IMR-90 (cell line): ENCODE results near the gene ERMAP. TPM values are rescaled to one million over a fixed set of nuclear protein-coding genes. Genes with fewer than 3 reads are reported as not detected.

ENCODE experiments used
- ATAC-seq: fragments of 200-7000 bp; cut with Tn5 transposase; 2 replicates; pipeline ENCODE4 v1.9.1; 2020; ENCODE audit warnings: low read depth, mild to moderate bottlenecking, moderate library complexity
- Bru-seq: library from RNA; stranded (reverse); fragments of 400-500 nt; gene quantifications from one replicate; lab custom pipeline; 2021; lab: Mats Ljungman, UMichigan
- BruChase-seq, 2 experiments: library from RNA; stranded (reverse); fragments of 400-500 nt; gene quantifications; one replicate each; lab custom pipeline; 2021; lab: Mats Ljungman, UMichigan
- BruUV-seq: library from RNA; stranded (reverse); fragments of 400-500 nt; replicated peaks from 2 replicates; lab custom pipeline; 2021; lab: Mats Ljungman, UMichigan
- CTCF ChIA-PET: fragments of 300-600 bp; formaldehyde crosslinking; extraction: SDS; loops from one replicate; lab custom pipeline; 2021; ENCODE audit warnings: antibody characterized with exemption; lab: Yijun Ruan, JAX
- POLR2A ChIA-PET: fragments of 300-600 bp; sonication (Branson Sonifier 250); formaldehyde crosslinking; loops from one replicate; lab custom pipeline; 2022; ENCODE audit warnings: antibody characterized with exemption; ENCODE audit not compliant: unreplicated experiment; lab: Charles Lee
- DNase-seq: peaks from one replicate; pipeline ENCODE4 v3.0.0; 2013
- H2AFZ ChIP-seq: replicated peaks from 2 replicates; pipeline ENCODE3; 2013; ENCODE audit warnings: low read length, mild to moderate bottlenecking; ENCODE audit not compliant: poor library complexity
- H2AK5ac ChIP-seq: 2 replicates; pipeline ENCODE4 v1.6.1; 2013; ENCODE audit warnings: low read depth, low read length, inconsistent platforms
- H2AK9ac ChIP-seq: replicated peaks from 2 replicates; pipeline ENCODE3; 2013; ENCODE audit warnings: mild to moderate bottlenecking, low read depth, low read length, moderate library complexity; ENCODE audit not compliant: poor library complexity
- H2BK120ac ChIP-seq: 2 replicates; pipeline ENCODE4 v1.6.1; 2013; ENCODE audit warnings: low read depth, low read length, inconsistent platforms
- H2BK15ac ChIP-seq: 3 replicates; pipeline ENCODE4 v1.6.1; 2013; ENCODE audit warnings: low read depth, low read length, inconsistent platforms
- H2BK20ac ChIP-seq: 2 replicates; pipeline ENCODE4 v1.6.1; 2013; ENCODE audit warnings: low read depth, mild to moderate bottlenecking, inconsistent platforms, low read length, moderate library complexity
- H2BK5ac ChIP-seq: 2 replicates; pipeline ENCODE4 v1.6.1; 2013; ENCODE audit warnings: mild to moderate bottlenecking, low read depth, low read length, inconsistent platforms; ENCODE audit not compliant: poor library complexity, severe bottlenecking
- H3K14ac ChIP-seq: replicated peaks from 2 replicates; pipeline ENCODE4 v1.6.1; 2013; ENCODE audit warnings: low read depth, low read length, inconsistent platforms
- H3K18ac ChIP-seq: 2 replicates; pipeline ENCODE4 v1.6.1; 2013; ENCODE audit warnings: low read depth, low read length, control low read depth
- H3K23ac ChIP-seq: 2 replicates; pipeline ENCODE4 v1.6.1; 2013; ENCODE audit warnings: low read depth, low read length, inconsistent platforms
- H3K27ac ChIP-seq: 2 replicates; pipeline ENCODE4 v1.5.1; 2013; ENCODE audit warnings: mild to moderate bottlenecking, control low read depth, low read length; ENCODE audit not compliant: insufficient read depth
- H3K27me3 ChIP-seq: 2 replicates; pipeline ENCODE4 v1.6.1; 2013; ENCODE audit warnings: low read length; ENCODE audit not compliant: control insufficient read depth, insufficient read depth
- H3K36me3 ChIP-seq: 2 replicates; pipeline ENCODE4 v1.6.1; 2013; ENCODE audit warnings: low read length, mixed read lengths; ENCODE audit not compliant: control insufficient read depth, insufficient read depth
- H3K4ac ChIP-seq: 2 replicates; pipeline ENCODE4 v1.6.1; 2013; ENCODE audit warnings: low read depth, low read length, inconsistent platforms
- H3K4me1 ChIP-seq: 2 replicates; pipeline ENCODE4 v1.6.1; 2013; ENCODE audit warnings: low read length, mixed read lengths; ENCODE audit not compliant: control insufficient read depth, insufficient read depth
- H3K4me2 ChIP-seq: 2 replicates; pipeline ENCODE4 v1.6.1; 2013; ENCODE audit warnings: low read depth, mild to moderate bottlenecking, control low read depth, low read length, moderate library complexity
- H3K4me3 ChIP-seq: 2 replicates; pipeline ENCODE4 v1.5.1; 2013; ENCODE audit warnings: low read depth, mild to moderate bottlenecking, control low read depth, low read length, moderate library complexity; ENCODE audit not compliant: insufficient read depth
- H3K56ac ChIP-seq: 2 replicates; pipeline ENCODE4 v1.6.1; 2013; ENCODE audit warnings: low read length, inconsistent platforms; ENCODE audit not compliant: insufficient read depth; ENCODE audit errors: extremely low read depth
- H3K79me1 ChIP-seq, 2 experiments: 2 replicates each; pipeline ENCODE4 v1.6.1; 2013; ENCODE audit warnings: low read length in 2 of 2, inconsistent platforms in 1 of 2, low read depth in 1 of 2
- H3K9ac ChIP-seq: 2 replicates; pipeline ENCODE4 v1.6.1; 2013; ENCODE audit warnings: low read depth, low read length, control low read depth
- H3K9me1 ChIP-seq: 2 replicates; pipeline ENCODE4 v1.6.1; 2013; ENCODE audit warnings: low read length, inconsistent platforms; ENCODE audit not compliant: insufficient read depth
- H3K9me3 ChIP-seq: 2 replicates; pipeline ENCODE4 v1.6.1; 2013; ENCODE audit warnings: low read length; ENCODE audit not compliant: control insufficient read depth, insufficient read depth
- H4K20me1 ChIP-seq: 2 replicates; pipeline ENCODE4 v1.6.1; 2013; ENCODE audit warnings: low read length, inconsistent platforms; ENCODE audit not compliant: insufficient read depth
- H4K5ac ChIP-seq: 2 replicates; pipeline ENCODE4 v1.6.1; 2013; ENCODE audit warnings: mild to moderate bottlenecking, low read depth, low read length, control low read depth
- H4K8ac ChIP-seq, 2 experiments: 2 replicates each; pipeline ENCODE4 v1.6.1; 2013; ENCODE audit warnings: low read depth in 2 of 2, low read length in 2 of 2, control low read depth in 1 of 2, inconsistent platforms in 1 of 2
- H4K91ac ChIP-seq: 2 replicates; pipeline ENCODE4 v1.6.1; 2013; ENCODE audit warnings: low read depth, low read length, inconsistent platforms; ENCODE audit not compliant: insufficient read depth
- ELK1 ChIP-seq: fragments of 150-350 bp; IDR thresholded peaks from 2 replicates; pipeline ENCODE4 v1.6.1; 2016; ENCODE audit warnings: low read depth, mild to moderate bottlenecking, low read length, moderate library complexity, borderline replicate concordance
- FOS ChIP-seq: fragments of 150-350 bp; IDR thresholded peaks from 2 replicates; pipeline ENCODE4 v1.6.1; 2016; ENCODE audit warnings: low read depth, low read length
- MAZ ChIP-seq: IDR thresholded peaks from 2 replicates; pipeline ENCODE4 v1.6.1; 2012; ENCODE audit warnings: low read depth, mild to moderate bottlenecking, low read length, improper control_type of control experiment, moderate library complexity, borderline replicate concordance
- NFE2L2 ChIP-seq: fragments of 150-350 bp; IDR thresholded peaks from 2 replicates; pipeline ENCODE4 v1.6.1; 2016; ENCODE audit warnings: low read depth, mild to moderate bottlenecking, low read length
- POLR2A ChIP-seq: IDR thresholded peaks from 2 replicates; pipeline ENCODE4 v1.6.1; 2012; ENCODE audit warnings: mild to moderate bottlenecking, low read depth, low read length
- SMC3 ChIP-seq: fragments of 150-350 bp; IDR thresholded peaks from 2 replicates; pipeline ENCODE4 v1.6.1; 2016; ENCODE audit warnings: low read depth, mild to moderate bottlenecking, antibody characterized with exemption, low read length, moderate library complexity
- WGBS, 2 experiments: methylation state at CpG; one replicate each; pipeline versions ENCODE4 v1.1.5 to v1.1.7; 2013; ENCODE audit warnings: missing lambda C conversion rate in 2 of 2; ENCODE audit not compliant: insufficient read length in 1 of 2; ENCODE audit errors: extremely low coverage in 2 of 2; 5-methylcytosine and 5-hydroxymethylcytosine counted together
- dilution Hi-C: fragments of 300-500 bp; cut with HindIII; formaldehyde crosslinking; loops from one replicate; pipeline ENCODE4 v1.14.3; 2018; ENCODE audit warnings: low sequenced_read_pairs; ENCODE audit not compliant: unreplicated experiment
- in situ Hi-C: fragments of 300-500 bp; cut with MboI; formaldehyde crosslinking; loops from 3 replicates; pipeline ENCODE4 v1.14.3; 2019; ENCODE audit warnings: low sequenced_read_pairs, inconsistent platforms, mixed read lengths
- intact Hi-C: fragments of 100-400 bp; cut with micrococcal nuclease; formaldehyde crosslinking; loops from 2 replicates; pipeline ENCODE4 v1.10.0; 2022
- long read RNA-seq: library from polyadenylated mRNA; unstranded; transcript quantifications from one replicate; pipeline ENCODE4 v2.0.0, GENCODE V29; 2021; ENCODE audit not compliant: unreplicated experiment
- polyA plus RNA-seq, 3 experiments: library from polyadenylated mRNA; depleted of rRNA; stranded (reverse); fragments of >200 nt; gene quantifications; 2 replicates each; pipeline ENCODE4 v1.2.3, GENCODE V29; 2012; ENCODE audit warnings: low replicate concordance in 1 of 3
- total RNA-seq: library from RNA; depleted of rRNA; stranded (reverse); fragments of >200 nt; gene quantifications from 2 replicates; pipeline ENCODE4 v1.2.3, GENCODE V29; 2012; rRNA removed
- TF ChIP-seq, protein P1 (sequence below): fragments of 150-350 bp; IDR thresholded peaks from 2 replicates; pipeline ENCODE4 v1.6.1; 2017; ENCODE audit warnings: mild to moderate bottlenecking, antibody characterized with exemption, low read length, low read depth

Gene ERMAP, protein sequence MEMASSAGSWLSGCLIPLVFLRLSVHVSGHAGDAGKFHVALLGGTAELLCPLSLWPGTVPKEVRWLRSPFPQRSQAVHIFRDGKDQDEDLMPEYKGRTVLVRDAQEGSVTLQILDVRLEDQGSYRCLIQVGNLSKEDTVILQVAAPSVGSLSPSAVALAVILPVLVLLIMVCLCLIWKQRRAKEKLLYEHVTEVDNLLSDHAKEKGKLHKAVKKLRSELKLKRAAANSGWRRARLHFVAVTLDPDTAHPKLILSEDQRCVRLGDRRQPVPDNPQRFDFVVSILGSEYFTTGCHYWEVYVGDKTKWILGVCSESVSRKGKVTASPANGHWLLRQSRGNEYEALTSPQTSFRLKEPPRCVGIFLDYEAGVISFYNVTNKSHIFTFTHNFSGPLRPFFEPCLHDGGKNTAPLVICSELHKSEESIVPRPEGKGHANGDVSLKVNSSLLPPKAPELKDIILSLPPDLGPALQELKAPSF
- total RNA-seq: 5.0 and 5.6 TPM in 2 replicates
- 5.9 and 7.2 TPM in 2 replicates for polyA plus RNA-seq (2012; rRNA removed)
- polyA plus RNA-seq (2012; cell fraction: cytosol; rRNA removed): 3.4 and 3.6 TPM in 2 replicates
- 8.3 and 25.2 TPM in 2 replicates for polyA plus RNA-seq (2012; cell fraction: nucleus; rRNA removed; ENCODE audit: low replicate concordance)
- Bru-seq, nascent RNA: percentile 75 among the genes with signal in this experiment
- BruChase-seq, experiment 1, labeled RNA remaining after a 6-hour chase: percentile 84 among the genes with signal in this experiment
- BruChase-seq, experiment 2, labeled RNA remaining after a 2-hour chase: percentile 87 among the genes with signal in this experiment
- long read RNA-seq, partial matches to known transcripts: 0 of 10 reads
- long read RNA-seq, other reads (novel, unspliced or antisense): 8 of 10 reads

GRCh38 chr1:42816585-42817439, at the start of gene ERMAP, which contains the start of gene SVBP:
TSS of gene ERMAP (plus strand) at chr1:42817122. CDS start at chr1:42830449, 13,327 bp downstream.
TSS of gene SVBP (minus strand) at chr1:42817397. CDS start at chr1:42816544, 853 bp downstream.
- H3K79me1 ChIP-seq: peaks cover 27 to 50% of the 10 kb centered on the region in 2 experiments
- peak within 1 kb of the TSS; percentile 88; the same call in 2 of the 3 replicates for H2BK15ac ChIP-seq
- H2AK9ac ChIP-seq: peak within 1 kb of the TSS; percentile 90
- H2BK20ac ChIP-seq: peak within 1 kb of the TSS; percentile 83; the same call in 1 of the 2 replicates
- H4K91ac ChIP-seq: peak within 1 kb of the TSS; percentile 97
- ATAC-seq (peak; percentile 96), DNase-seq (peak; percentile 77)
- peak within 1 kb of the TSS; percentile 94 for H3K4me3 ChIP-seq
- WGBS, 2 experiments: 0% methylated on average over 17 of the region's 66 CpGs; no CpG with 5 or more reads in 1 of the 2 experiments
- H3K27ac ChIP-seq: peak within 1 kb of the TSS; percentile 100
- TF ChIP-seq ELK1 (no peak), FOS (no peak), POLR2A (peak; percentile 86), SMC3 (no peak), MAZ (peak; percentile 89), NFE2L2 (no peak)
- TF ChIP-seq, protein P1, sequence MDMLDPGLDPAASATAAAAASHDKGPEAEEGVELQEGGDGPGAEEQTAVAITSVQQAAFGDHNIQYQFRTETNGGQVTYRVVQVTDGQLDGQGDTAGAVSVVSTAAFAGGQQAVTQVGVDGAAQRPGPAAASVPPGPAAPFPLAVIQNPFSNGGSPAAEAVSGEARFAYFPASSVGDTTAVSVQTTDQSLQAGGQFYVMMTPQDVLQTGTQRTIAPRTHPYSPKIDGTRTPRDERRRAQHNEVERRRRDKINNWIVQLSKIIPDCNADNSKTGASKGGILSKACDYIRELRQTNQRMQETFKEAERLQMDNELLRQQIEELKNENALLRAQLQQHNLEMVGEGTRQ: no peak
- peak within 1 kb of the TSS; percentile 96 for H3K14ac ChIP-seq
- no peaks in the 10 kb centered on the region for H3K9me3 ChIP-seq
- peak within 1 kb of the TSS; percentile 98 for H3K9ac ChIP-seq
- H4K8ac ChIP-seq: peak within 1 kb of the TSS; percentile 94 to 99
- peak within 1 kb of the TSS; percentile 93 for H3K56ac ChIP-seq
- peak within 1 kb of the TSS; percentile 95 for H2AFZ ChIP-seq
- H3K36me3 ChIP-seq: no peaks in the 10 kb centered on the region
- ChIA-PET POLR2A (no interaction called here), CTCF (interaction anchor here (0.8 kb wide), 1 partner anchor 46 kb away, joined by 3 read pairs; no protein-coding TSS in a partner anchor)
- peak within 1 kb of the TSS; percentile 92 for H3K23ac ChIP-seq
- H3K4me2 ChIP-seq: peak within 1 kb of the TSS; percentile 100
- dilution Hi-C loops: no loop called here
- H4K5ac ChIP-seq: peak within 1 kb of the TSS; percentile 94
- no TSS peak for BruUV-seq
- H3K4ac ChIP-seq: peak within 1 kb of the TSS; percentile 94
- H4K20me1 ChIP-seq: no peaks in the 10 kb centered on the region
- peak within 1 kb of the TSS; percentile 96 for H2BK120ac ChIP-seq
- in situ Hi-C loops: no loop called here
- no peaks in the 10 kb centered on the region for H3K27me3 ChIP-seq
- H3K18ac ChIP-seq: peak within 1 kb of the TSS; percentile 92
- no peaks in the 10 kb centered on the region; the same call in 1 of the 2 replicates for H3K9me1 ChIP-seq
- intact Hi-C loops: loop anchor here (5.0 kb wide), 1 partner anchor 50 kb away; the partner anchor contains the start of genes C1orf50 and P3H1
- peak within 1 kb of the TSS; percentile 100 for H2BK5ac ChIP-seq
- H2AK5ac ChIP-seq: peak within 1 kb of the TSS; percentile 80
- H3K4me1 ChIP-seq: peaks cover 2% of the 10 kb centered on the region; the same call in 1 of the 2 replicates
